Measurements from ENCODE around the gene ADAMTSL3. TPM values are rescaled to one million over a fixed set of nuclear protein-coding genes. Genes with fewer than 3 reads are reported as not detected.
"Not testable (repeated sequence)": the region's sequence is repeated elsewhere in the genome, so short reads cannot be mapped to it uniquely, and the experiment has no call there.

ADAMTSL3 gene
- total RNA-seq, 1 experiment from 2014 or later: 2.6 TPM

DNA sequence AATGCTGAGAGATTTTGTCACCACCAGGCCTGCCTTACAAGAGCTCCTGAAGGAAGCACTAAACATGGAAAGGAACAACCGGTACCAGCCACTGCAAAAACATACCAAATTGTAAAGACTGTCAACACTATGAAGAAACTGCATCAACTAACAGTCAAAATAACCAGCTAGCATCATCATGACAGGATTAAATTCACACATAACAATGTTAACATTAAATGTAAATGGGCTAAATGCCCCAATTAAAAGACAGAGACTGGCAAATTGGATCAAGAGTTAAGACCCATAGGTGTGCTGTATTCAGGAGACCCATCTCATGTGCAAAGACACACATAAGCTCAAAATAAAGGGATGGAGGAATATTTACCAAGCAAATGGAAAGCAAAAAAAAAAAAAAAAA lies 311.0 kb downstream of the ADAMTSL3 start:
- H3K4me1 ChIP-seq (replicated peaks); H3K36me3 ChIP-seq; DNase-seq (ENCODE audit: low read depth in 1 of 2, low spot score in 2 of 2); H3K27me3 ChIP-seq (replicated peaks); H3K27ac ChIP-seq; H3K9me3 ChIP-seq (replicated peaks); H3K4me3 ChIP-seq: not testable (repeated sequence)

DNA sequence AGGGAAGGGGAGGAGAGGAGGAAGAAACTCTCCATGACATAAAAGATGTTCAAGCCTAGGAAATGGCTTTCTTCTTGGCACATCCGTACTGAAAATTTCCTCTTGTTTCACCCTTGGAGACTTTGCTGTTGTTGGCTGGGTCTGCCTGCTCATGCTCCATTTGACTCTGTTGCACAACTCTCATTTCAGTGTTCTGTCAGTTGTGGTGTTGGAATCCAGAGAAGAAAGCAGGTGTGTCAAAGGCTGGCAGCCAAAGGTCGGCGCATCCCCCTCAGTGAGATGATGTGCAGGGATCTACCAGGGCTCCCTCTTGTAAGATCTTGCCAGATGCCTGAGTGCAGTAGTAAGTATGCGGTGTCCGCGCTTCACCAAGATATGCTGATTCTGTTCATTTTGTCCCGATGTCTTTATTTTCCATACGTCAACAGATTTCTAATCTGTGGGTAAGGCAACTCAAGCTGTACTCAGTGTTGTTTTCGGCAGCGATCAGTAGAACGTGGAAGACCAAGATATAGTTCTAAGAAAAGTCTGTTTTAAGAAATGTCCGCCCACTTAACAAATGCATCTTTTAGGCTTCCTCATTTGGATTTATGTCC lies 316.5 kb downstream of the ADAMTSL3 start:
- no peak overlapping the region for H3K4me3 ChIP-seq
- no peaks in the 10 kb centered on the region for H3K36me3 ChIP-seq
- H3K9me3 ChIP-seq (replicated peaks): 0 out of 2 replicates have a peak, but pooled peaks cover 3% of the 10 kb centered on the region
- H3K27ac ChIP-seq: no peak overlapping the region
- no peaks in the 10 kb centered on the region for H3K27me3 ChIP-seq (replicated peaks)
- H3K4me1 ChIP-seq (replicated peaks): no peaks in the 10 kb centered on the region
- no peak for DNase-seq (ENCODE audit: low read depth in 1 of 2, low spot score in 2 of 2)

DNA sequence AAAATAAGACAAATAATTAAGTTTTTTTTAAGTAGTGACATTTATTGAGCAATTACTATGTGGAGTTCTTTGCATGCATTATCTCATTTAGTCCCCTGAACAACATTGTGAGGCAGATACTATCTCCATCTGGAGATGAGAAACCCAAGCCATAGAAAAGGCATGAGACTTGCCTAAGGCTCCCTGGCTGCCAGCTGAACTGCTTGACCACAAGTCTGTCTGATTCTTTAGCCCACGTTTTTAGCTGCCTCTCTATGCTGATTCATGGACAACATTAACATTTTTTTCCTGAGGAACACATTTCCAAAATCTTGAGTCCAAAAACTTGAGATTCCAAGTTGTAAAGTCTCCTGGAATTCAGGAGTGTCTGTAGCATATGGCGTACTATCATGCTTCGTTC lies 318.1 kb downstream of the ADAMTSL3 start:
- Histone ChIP-seq H3K9me3 (replicated peaks) (0 out of 2 replicates have a peak, but pooled peaks cover 3% of the 10 kb centered on the region), H3K27me3 (replicated peaks) (no peaks in the 10 kb centered on the region), H3K27ac (no peak overlapping the region), H3K4me3 (no peak overlapping the region), H3K36me3 (no peaks in the 10 kb centered on the region), H3K4me1 (replicated peaks) (no peaks in the 10 kb centered on the region)
- no peak for DNase-seq (ENCODE audit: low read depth in 1 of 2, low spot score in 2 of 2)

DNA sequence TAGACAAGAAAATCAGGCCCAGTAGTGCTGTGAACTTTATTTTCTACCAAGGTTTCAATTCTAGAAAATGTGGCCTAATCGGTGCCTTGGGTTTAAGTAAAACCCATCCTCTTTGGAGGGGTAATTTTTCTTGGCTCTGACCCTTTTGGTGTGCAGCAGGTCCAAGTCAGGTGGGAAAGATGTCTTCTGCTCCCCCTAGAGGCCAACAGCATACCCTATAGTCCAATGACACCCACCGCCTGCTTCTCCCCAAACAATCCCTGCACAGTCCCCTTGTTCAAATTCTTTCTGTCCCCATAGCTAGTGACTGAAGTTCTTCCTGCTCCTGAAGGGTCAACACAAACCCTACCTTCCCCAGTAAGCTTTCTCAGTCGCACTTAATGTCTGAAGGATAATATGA lies 319.9 kb downstream of the ADAMTSL3 start:
- 0 out of 2 replicates have a peak, but pooled peaks cover 3% of the 10 kb centered on the region for H3K9me3 ChIP-seq (replicated peaks)
- no peak for DNase-seq (ENCODE audit: low read depth in 1 of 2, low spot score in 2 of 2)
- H3K27ac ChIP-seq: no peak overlapping the region
- H3K4me3 ChIP-seq: no peak overlapping the region
- no peaks in the 10 kb centered on the region for H3K27me3 ChIP-seq (replicated peaks)
- H3K36me3 ChIP-seq: no peaks in the 10 kb centered on the region
- no peaks in the 10 kb centered on the region for H3K4me1 ChIP-seq (replicated peaks)

DNA sequence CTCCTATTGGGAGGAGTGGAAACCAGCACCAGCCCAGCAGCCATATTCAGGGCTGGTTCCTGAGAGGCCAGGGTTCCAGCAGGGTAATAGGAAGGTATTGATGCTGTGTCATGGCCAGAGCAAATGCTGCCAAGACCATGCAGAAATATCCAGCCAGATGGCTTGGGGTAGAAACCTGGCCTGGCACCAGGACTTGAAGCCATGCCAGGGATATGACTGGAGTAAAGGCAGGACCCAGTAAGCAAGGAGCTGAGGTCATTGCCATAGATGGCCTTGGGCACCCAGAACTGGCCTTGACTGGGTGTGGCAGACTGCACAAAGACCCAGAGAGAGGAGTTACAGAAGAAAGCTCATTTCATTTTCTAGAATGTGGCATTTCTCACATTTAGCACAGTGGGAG lies 324.1 kb downstream of the ADAMTSL3 start:
- 0 out of 2 replicates have a peak, but pooled peaks cover 3% of the 10 kb centered on the region for H3K9me3 ChIP-seq (replicated peaks)
- H3K27ac ChIP-seq: no peak overlapping the region
- H3K27me3 ChIP-seq (replicated peaks): no peaks in the 10 kb centered on the region
- H3K4me3 ChIP-seq: no peak overlapping the region
- H3K4me1 ChIP-seq (replicated peaks): no peaks in the 10 kb centered on the region
- no peak for DNase-seq (ENCODE audit: low read depth in 1 of 2, low spot score in 2 of 2)
- H3K36me3 ChIP-seq: no peaks in the 10 kb centered on the region

DNA sequence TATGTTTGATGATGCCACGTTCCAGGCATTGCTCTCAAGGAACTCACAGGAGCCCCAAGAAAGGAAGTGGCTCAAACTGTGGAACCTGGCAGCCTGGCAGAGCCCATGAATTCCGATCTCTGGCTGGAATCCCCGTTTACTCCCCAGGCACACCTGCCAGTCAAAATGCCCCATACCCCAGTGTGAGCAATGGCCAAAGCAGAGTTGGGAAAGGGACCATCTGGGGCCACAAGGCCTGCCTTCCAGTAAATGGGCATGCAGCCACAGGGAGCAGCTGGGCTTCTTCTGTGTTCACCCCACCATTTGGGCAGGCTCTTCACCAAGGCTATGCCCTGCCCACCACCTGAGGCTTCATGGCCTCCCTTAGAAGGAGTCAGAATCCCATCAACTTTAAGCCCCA lies 324.7 kb downstream of the ADAMTSL3 start:
- Histone ChIP-seq H3K36me3 (no peaks in the 10 kb centered on the region), H3K4me1 (replicated peaks) (no peaks in the 10 kb centered on the region), H3K9me3 (replicated peaks) (0 out of 2 replicates have a peak, but pooled peaks cover 3% of the 10 kb centered on the region), H3K27me3 (replicated peaks) (no peaks in the 10 kb centered on the region), H3K4me3 (no peak overlapping the region), H3K27ac (no peak overlapping the region)
- DNase-seq (ENCODE audit: low read depth in 1 of 2, low spot score in 2 of 2): no peak

DNA sequence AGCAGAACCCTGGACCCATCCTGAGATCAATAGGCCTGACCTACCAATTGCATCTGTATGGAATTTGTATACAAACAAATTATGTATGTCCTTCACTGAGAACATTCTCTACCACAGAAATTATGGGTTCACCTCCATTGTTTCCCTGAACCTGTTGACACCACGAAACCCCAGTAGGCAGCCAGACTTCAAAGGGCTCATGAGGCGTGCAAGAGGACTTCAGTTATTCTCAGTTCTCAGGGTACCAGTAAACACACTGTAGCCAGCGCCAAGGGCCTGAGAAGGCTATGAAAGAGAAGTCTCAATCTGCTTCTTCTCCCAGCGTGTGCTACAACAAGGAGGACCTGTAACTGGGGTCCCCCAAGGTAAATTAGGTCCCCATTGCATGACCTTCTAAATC lies 326.7 kb downstream of the ADAMTSL3 start:
- no peak for DNase-seq (ENCODE audit: low read depth in 1 of 2, low spot score in 2 of 2)
- no peaks in the 10 kb centered on the region for H3K9me3 ChIP-seq (replicated peaks)
- H3K27me3 ChIP-seq (replicated peaks): no peaks in the 10 kb centered on the region
- H3K4me3 ChIP-seq: no peak overlapping the region
- no peaks in the 10 kb centered on the region for H3K4me1 ChIP-seq (replicated peaks)
- H3K27ac ChIP-seq: no peak overlapping the region
- no peaks in the 10 kb centered on the region for H3K36me3 ChIP-seq

DNA sequence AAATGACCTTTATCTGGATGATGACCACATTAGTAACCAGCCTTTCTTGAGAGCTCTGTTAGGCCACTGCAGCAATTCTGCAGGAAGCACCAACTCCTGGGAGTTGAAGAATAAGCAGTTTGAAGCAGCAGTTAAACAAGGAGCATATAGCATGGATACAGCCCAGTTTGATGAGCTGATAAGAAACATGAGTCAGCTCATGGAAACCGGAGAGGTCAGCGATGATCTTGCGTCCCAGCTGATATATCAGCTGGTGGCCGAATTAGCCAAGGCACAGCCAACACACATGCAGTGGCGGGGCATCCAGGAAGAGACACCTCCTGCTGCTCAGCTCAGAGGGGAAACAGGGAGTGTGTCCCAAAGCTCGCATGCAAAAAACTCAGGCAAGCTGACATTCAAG lies 328.8 kb downstream of the ADAMTSL3 start:
- H3K4me3 ChIP-seq: no peak overlapping the region
- no peak for DNase-seq (ENCODE audit: low read depth in 1 of 2, low spot score in 2 of 2)
- no peaks in the 10 kb centered on the region for H3K27me3 ChIP-seq (replicated peaks)
- H3K36me3 ChIP-seq: no peaks in the 10 kb centered on the region
- H3K27ac ChIP-seq: no peak overlapping the region
- no peaks in the 10 kb centered on the region for H3K9me3 ChIP-seq (replicated peaks)
- no peaks in the 10 kb centered on the region for H3K4me1 ChIP-seq (replicated peaks)

DNA sequence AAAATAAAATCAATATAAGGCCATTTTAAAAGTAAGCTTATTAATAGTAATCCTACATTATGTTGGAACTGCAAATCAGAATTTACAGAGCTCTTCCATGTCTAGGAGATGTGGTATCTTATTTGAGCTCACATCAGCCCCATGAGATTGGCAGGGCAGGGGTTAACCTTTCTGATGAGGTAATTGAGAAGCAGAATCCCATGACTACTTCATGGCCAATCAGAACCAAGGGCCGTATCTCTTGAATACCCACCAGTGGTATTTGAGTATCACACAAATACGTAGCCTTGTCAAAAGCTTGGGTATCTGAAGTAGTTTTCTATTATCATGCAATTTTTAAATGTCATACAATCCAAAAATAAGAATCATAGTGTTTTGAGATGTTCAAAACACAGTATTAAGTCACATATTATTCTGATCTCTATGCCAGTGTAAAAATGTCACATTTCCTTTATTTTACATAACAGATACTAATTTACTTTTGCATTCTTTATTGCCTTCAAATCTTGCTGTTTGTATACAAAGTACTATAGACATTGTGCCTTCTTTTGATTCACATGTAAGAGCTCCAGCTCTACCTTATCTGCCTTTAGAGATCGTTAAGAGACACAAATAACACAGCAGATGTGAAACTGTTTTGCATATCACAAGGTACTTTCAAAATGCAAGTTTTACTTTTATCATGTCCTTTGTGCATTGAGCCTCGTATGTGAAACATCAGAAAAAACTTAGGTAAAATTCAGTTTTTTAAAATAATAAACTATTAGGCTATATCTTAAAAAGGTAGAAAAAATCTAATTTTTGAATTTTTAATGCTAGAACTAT lies 329.9 kb downstream of the ADAMTSL3 start:
- DNase-seq (ENCODE audit: low read depth in 1 of 2, low spot score in 2 of 2): no peak
- no peaks in the 10 kb centered on the region for H3K27me3 ChIP-seq (replicated peaks)
- no peak overlapping the region for H3K27ac ChIP-seq
- H3K36me3 ChIP-seq: no peaks in the 10 kb centered on the region
- H3K9me3 ChIP-seq (replicated peaks): no peaks in the 10 kb centered on the region
- H3K4me3 ChIP-seq: no peak overlapping the region
- no peaks in the 10 kb centered on the region for H3K4me1 ChIP-seq (replicated peaks)

DNA sequence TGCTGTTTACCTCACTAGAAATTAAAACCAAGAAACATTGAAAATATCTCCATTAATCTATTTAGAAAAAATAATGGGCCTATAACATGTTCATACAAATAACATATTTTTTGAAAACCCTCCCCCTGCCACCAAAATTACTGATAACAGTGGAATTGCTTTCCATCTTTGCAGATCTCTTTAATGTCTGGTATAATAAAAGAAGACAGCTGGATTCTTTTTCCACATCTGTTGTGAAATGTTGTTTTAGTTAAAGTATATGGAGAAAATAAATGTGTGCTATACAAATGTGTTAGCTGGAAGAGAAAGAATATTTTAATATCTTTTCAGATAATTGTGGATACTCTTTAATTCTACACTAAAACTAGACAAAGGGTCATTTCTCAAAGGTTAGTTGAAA lies 330.7 kb downstream of the ADAMTSL3 start:
- Histone ChIP-seq H3K27me3 (replicated peaks) (no peaks in the 10 kb centered on the region), H3K36me3 (no peaks in the 10 kb centered on the region), H3K4me3 (no peak overlapping the region), H3K27ac (no peak overlapping the region), H3K4me1 (replicated peaks) (no peaks in the 10 kb centered on the region), H3K9me3 (replicated peaks) (no peaks in the 10 kb centered on the region)
- no peak for DNase-seq (ENCODE audit: low read depth in 1 of 2, low spot score in 2 of 2)

DNA sequence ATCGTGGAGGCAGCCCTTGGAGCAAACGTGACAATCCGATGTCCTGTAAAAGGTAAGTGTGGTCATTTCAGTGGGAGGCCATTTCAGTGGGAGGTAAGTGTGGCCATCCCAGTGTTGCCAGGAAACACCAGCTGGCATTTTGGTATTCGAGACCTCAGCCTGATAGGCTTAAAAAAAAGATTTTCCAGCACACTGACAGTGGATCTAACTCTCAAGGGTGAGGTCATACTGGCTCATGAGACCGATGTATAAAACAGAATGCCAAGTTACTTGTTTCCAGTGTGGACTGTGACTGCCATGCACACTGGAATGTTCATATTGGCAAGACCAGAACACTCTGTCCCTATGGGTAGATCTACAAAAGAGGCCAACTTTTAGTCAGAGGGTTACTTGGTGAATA lies 337.2 kb downstream of the ADAMTSL3 start:
- H3K27ac ChIP-seq: no peak overlapping the region
- DNase-seq (ENCODE audit: low read depth in 1 of 2, low spot score in 2 of 2): no peak
- H3K9me3 ChIP-seq (replicated peaks): no peaks in the 10 kb centered on the region
- no peaks in the 10 kb centered on the region for H3K36me3 ChIP-seq
- H3K27me3 ChIP-seq (replicated peaks): no peaks in the 10 kb centered on the region
- H3K4me1 ChIP-seq (replicated peaks): no peaks in the 10 kb centered on the region
- no peak overlapping the region for H3K4me3 ChIP-seq

DNA sequence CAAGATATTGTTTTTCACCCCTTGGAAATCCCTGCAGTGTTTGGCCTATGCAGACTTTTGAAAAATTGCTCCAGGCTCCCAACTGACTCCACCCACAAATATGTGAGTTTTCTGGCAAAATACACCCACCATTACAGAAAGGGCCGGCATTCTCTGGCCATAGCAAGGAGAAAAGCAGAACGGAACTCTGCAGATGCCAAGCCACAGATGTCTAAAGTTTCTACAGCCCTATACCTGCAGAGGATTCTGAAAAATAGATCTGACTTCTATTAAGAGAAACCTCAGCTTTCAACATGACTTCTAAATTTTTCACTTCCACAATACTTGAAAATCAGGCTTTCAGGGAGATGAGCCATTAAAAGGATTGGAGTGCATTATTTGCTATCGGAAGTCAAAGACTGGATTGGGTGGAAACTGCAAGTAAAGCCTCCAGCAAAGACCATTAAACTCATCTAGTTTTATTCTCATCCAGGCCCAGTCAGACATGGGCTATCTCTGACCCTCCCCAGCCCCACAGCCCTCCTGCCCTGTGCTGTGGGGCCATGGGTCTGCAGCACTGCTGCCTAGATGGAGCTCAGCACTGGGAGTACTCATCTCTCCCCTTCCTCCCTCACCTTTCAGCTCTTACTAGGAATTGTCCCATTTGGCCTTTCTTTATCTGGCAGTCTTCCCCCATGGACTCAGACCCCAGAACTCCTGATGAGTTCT lies 338.6 kb downstream of the ADAMTSL3 start:
- Histone ChIP-seq H3K4me1 (replicated peaks) (no peaks in the 10 kb centered on the region), H3K36me3 (no peaks in the 10 kb centered on the region), H3K27me3 (replicated peaks) (no peaks in the 10 kb centered on the region), H3K9me3 (replicated peaks) (no peaks in the 10 kb centered on the region), H3K27ac (no peak overlapping the region), H3K4me3 (no peak overlapping the region)
- no peak for DNase-seq (ENCODE audit: low read depth in 1 of 2, low spot score in 2 of 2)

DNA sequence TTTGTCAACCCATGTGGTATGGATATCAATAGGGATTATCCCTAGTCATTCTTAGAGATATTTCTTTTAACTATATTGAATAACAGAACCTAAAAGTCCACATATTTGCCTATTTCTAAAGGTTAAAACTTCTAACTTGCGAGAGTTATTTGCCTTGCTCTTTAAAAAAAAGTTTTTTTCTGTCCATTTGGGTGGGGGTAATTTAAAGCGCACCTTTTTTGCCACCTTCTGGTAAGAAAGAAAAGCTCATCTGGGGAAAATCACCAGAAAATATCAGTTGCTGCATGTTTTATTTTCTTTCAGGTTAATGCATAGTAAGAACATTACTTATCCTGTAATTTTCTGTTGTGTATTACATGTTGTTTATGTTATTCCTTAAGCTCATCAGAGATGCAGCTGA lies 339.7 kb downstream of the ADAMTSL3 start:
- Histone ChIP-seq H3K36me3 (no peaks in the 10 kb centered on the region), H3K27me3 (replicated peaks) (no peaks in the 10 kb centered on the region), H3K4me1 (replicated peaks) (no peaks in the 10 kb centered on the region), H3K9me3 (replicated peaks) (no peaks in the 10 kb centered on the region), H3K27ac (no peak overlapping the region), H3K4me3 (no peak overlapping the region)
- DNase-seq (ENCODE audit: low read depth in 1 of 2, low spot score in 2 of 2): no peak

DNA sequence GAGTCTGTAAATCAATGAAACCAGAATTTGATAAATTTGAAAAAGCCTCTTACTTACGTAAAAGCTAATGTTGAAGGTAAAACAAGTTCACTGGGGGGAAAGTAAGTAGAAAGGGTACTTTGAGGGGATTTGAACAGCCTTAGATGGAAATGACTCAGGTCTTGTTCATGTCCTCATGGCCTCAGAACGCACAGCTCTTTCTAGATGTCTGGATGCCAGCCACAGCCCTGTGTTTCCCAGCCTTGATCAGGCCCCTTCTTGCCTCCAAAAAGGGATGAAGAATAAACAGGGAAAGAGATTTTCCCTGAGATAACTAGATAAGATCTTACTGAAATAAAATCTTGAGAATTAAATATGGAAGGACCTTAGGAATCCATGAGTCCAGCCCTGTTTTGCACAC lies 344.6 kb downstream of the ADAMTSL3 start:
- no peaks in the 10 kb centered on the region for H3K4me1 ChIP-seq (replicated peaks)
- H3K4me3 ChIP-seq: no peak overlapping the region
- H3K36me3 ChIP-seq: no peaks in the 10 kb centered on the region
- no peaks in the 10 kb centered on the region for H3K27me3 ChIP-seq (replicated peaks)
- no peak for DNase-seq (ENCODE audit: low read depth in 1 of 2, low spot score in 2 of 2)
- no peak overlapping the region for H3K27ac ChIP-seq
- H3K9me3 ChIP-seq (replicated peaks): no peaks in the 10 kb centered on the region

All from SJSA1 (cell line).